Caco-2 (cell line): ENCODE data around the gene ZBTB1. TPM values are rescaled to one million over a fixed set of nuclear protein-coding genes. Genes with fewer than 3 reads are reported as not detected.

Source experiments
- BruUV-seq: library from RNA; stranded (reverse); fragments of 400-500 nt; replicated peaks from 2 replicates; lab custom pipeline; 2021; lab: Mats Ljungman, UMichigan
- CTCF ChIA-PET: fragments of 300-600 bp; sonication (Branson Sonifier 250); formaldehyde crosslinking; loops from one replicate; lab custom pipeline; 2022; ENCODE audit warnings: antibody characterized with exemption; lab: Charles Lee
- POLR2A ChIA-PET: fragments of 300-600 bp; sonication (Branson Sonifier 250); formaldehyde crosslinking; loops from one replicate; lab custom pipeline; 2022; ENCODE audit warnings: antibody characterized with exemption; lab: Charles Lee
- DNase-seq, 2 experiments: peaks; one replicate each; pipeline versions ENCODE4 v3.0.0 to v3.0.0-alpha.2; 2020 to 2022
- H3K27me3 ChIP-seq: replicated peaks from 2 replicates; pipeline ENCODE4 v1.6.0; 2011; ENCODE audit warnings: low read length; ENCODE audit not compliant: control insufficient read depth, insufficient read depth
- H3K36me3 ChIP-seq: 2 replicates; pipeline ENCODE4 v1.5.1; 2011; ENCODE audit warnings: low read length; ENCODE audit not compliant: control insufficient read depth, insufficient read depth
- H3K4me1 ChIP-seq: fragments of 250-450 bp; sonication (Bioruptor Pico); 2 replicates; pipeline ENCODE4 v1.5.1; 2020; ENCODE audit warnings: mild to moderate bottlenecking
- H3K4me3 ChIP-seq: 2 replicates; pipeline ENCODE4 v1.5.1; 2011; ENCODE audit warnings: low read depth, mild to moderate bottlenecking, control low read depth, low read length
- H3K9me3 ChIP-seq: fragments of 250-450 bp; sonication (Bioruptor Pico); 2 replicates; pipeline ENCODE4 v1.5.1; 2020; ENCODE audit warnings: mild to moderate bottlenecking, moderate library complexity
- H3K27ac Mint-ChIP-seq: one replicate; pipeline ENCODE4 v1.8.0; 2022; ENCODE audit warnings: mixed read lengths; ENCODE audit not compliant: unreplicated experiment
- H3K27me3 Mint-ChIP-seq: one replicate; pipeline ENCODE4 v1.8.0; 2022; ENCODE audit warnings: mixed read lengths; ENCODE audit not compliant: insufficient read depth, unreplicated experiment
- H3K36me3 Mint-ChIP-seq: one replicate; pipeline ENCODE4 v1.8.0; 2022; ENCODE audit warnings: mild to moderate bottlenecking, mixed read lengths; ENCODE audit not compliant: insufficient read depth, unreplicated experiment
- H3K4me1 Mint-ChIP-seq: one replicate; pipeline ENCODE4 v1.8.0; 2022; ENCODE audit warnings: low read depth, mixed read lengths; ENCODE audit not compliant: unreplicated experiment
- H3K4me3 Mint-ChIP-seq: one replicate; pipeline ENCODE4 v1.8.0; 2022; ENCODE audit warnings: mild to moderate bottlenecking, moderate library complexity, mixed read lengths; ENCODE audit not compliant: unreplicated experiment
- H3K9me3 Mint-ChIP-seq: one replicate; pipeline ENCODE4 v1.8.0; 2022; ENCODE audit warnings: mixed read lengths; ENCODE audit not compliant: unreplicated experiment
- CTCF ChIP-seq, 2 experiments: fragments of 200-600 bp in 1 of 2; IDR thresholded peaks; 1 replicate in 1 of 2; 2 replicates in 1 of 2; pipeline versions ENCODE4 v1.5.1 to v1.8.0; 2011 to 2022; ENCODE audit warnings: antibody characterized with exemption in 1 of 2, control low read depth in 1 of 2, inconsistent platforms in 1 of 2, low read depth in 1 of 2, low read length in 1 of 2, mild to moderate bottlenecking in 1 of 2, moderate library complexity in 1 of 2; ENCODE audit not compliant: insufficient read depth in 1 of 2, severe bottlenecking in 1 of 2, unreplicated experiment in 1 of 2
- intact Hi-C: fragments of 100-400 bp; cut with micrococcal nuclease; formaldehyde crosslinking; loops from one replicate; pipeline ENCODE4 v1.10.0; 2022; ENCODE audit not compliant: unreplicated experiment
- total RNA-seq: library from RNA; stranded (reverse); gene quantifications from 2 replicates; pipeline ENCODE4 v1.2.3, GENCODE V29; 2022

ZBTB1 gene
- total RNA-seq, 1 experiment from 2014 or later: 34.3 TPM

DNA sequence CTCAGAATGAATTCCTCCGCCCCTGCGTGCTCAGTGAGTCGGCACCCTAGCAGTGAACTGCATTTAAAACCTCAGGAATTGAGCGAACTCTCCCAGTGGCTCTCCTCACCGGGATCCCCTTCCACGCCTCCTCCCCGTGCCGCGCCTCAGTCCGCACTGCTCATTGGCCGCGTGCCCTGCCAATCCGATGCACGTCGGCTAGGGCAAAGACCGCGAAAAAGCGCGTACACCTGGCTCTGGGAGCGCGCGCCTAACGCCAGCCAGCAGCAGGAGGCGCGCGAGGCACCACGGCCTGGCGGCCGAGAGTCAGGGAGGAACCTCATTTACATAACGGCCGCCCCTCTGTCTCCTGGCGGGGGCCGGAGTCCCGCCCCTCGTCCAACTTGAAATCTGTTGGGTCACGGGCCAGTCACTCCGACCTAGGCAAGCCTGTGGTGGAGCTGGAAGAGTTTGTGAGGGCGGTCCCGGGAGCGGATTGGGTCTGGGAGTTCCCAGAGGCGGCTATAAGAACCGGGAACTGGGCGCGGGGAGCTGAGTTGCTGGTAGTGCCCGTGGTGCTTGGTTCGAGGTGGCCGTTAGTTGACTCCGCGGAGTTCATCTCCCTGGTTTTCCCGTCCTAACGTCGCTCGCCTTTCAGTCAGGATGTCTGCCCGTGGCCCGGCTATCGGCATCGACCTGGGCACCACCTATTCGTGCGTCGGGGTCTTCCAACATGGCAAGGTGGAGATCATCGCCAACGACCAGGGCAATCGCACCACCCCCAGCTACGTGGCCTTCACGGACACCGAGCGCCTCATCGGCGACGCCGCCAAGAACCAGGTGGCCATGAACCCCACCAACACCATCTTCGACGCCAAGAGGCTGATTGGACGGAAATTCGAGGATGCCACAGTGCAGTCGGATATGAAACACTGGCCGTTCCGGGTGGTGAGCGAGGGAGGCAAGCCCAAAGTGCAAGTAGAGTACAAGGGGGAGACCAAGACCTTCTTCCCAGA, 35.9 kb downstream of the ZBTB1 start, which contains the start of gene HSPA2:
Gene HSPA2 (plus strand): TSS at position 534 of the 995 bp plus-strand sequence. CDS start 109 bp downstream, at position 643.
- CTCF ChIA-PET: interaction anchor here (0.5 to 1.6 kb wide), 10 partner anchors 14 to 224 kb away, joined by 3 to 9 read pairs (median 3); partner anchors contain the start of gene AKAP5
- Mint-ChIP-seq H3K4me1 (peaks cover 16% of the 10 kb centered on the region), H3K27ac (peak within 1 kb of the TSS; percentile 79), H3K4me3 (peak within 1 kb of the TSS; percentile 71), H3K27me3 (no peaks in the 10 kb centered on the region), H3K9me3 (no peaks in the 10 kb centered on the region), H3K36me3 (peaks cover 12% of the 10 kb centered on the region)
- POLR2A ChIA-PET: interaction anchor here (0.5 to 1.6 kb wide), 9 partner anchors 14 to 572 kb away, joined by 3 to 12 read pairs (median 3); no protein-coding TSS in a partner anchor
- Histone ChIP-seq H3K4me3 (peak within 1 kb of the TSS; percentile 49), H3K27me3 (no peaks in the 10 kb centered on the region), H3K4me1 (peaks cover 14% of the 10 kb centered on the region; the same call in 1 of the 2 replicates), H3K36me3 (no peaks in the 10 kb centered on the region), H3K9me3 (peaks cover 9% of the 10 kb centered on the region; the same call in 1 of the 2 replicates)
- DNase-seq: peak; percentile 98 to 99
- TSS peak; percentile 42 for BruUV-seq
- TF ChIP-seq CTCF (IDR thresholded peaks at IDR 0.05; ENCODE audit: insufficient read depth in 1 of 2, low read depth in 1 of 2, low read length in 1 of 2, severe bottlenecking in 1 of 2, unreplicated experiment in 1 of 2): peak; percentile 41 to 78
- intact Hi-C loops: loop anchor here (1.0 to 5.0 kb wide), 5 partner anchors 30 to 222 kb away; partner anchors contain the start of gene PLEKHG3

DNA sequence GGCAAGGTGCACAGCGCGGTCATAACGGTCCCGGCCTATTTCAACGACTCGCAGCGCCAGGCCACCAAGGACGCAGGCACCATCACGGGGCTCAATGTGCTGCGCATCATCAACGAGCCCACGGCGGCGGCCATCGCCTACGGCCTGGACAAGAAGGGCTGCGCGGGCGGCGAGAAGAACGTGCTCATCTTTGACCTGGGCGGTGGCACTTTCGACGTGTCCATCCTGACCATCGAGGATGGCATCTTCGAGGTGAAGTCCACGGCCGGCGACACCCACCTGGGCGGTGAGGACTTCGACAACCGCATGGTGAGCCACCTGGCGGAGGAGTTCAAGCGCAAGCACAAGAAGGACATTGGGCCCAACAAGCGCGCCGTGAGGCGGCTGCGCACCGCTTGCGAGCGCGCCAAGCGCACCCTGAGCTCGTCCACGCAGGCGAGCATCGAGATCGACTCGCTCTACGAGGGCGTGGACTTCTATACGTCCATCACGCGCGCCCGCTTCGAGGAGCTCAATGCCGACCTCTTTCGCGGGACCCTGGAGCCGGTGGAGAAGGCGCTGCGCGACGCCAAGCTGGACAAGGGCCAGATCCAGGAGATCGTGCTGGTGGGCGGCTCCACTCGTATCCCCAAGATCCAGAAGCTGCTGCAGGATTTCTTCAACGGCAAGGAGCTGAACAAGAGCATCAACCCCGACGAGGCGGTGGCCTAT, 36.8 kb downstream of the ZBTB1 start:
- Histone ChIP-seq H3K36me3 (no peaks in the 10 kb centered on the region), H3K27me3 (no peaks in the 10 kb centered on the region), H3K4me1 (peaks cover 12% of the 10 kb centered on the region; the same call in 1 of the 2 replicates), H3K4me3 (no peak overlapping the region), H3K9me3 (peaks cover 9% of the 10 kb centered on the region; the same call in 1 of the 2 replicates)
- intact Hi-C loops: loop anchor here (2.0 to 5.0 kb wide), 3 partner anchors 31 to 221 kb away; no protein-coding TSS in a partner anchor
- H3K4me3 Mint-ChIP-seq: no peak overlapping the region
- DNase-seq: no peak
- ChIA-PET CTCF (no interaction called here), POLR2A (no interaction called here)
- H3K27me3 Mint-ChIP-seq: no peaks in the 10 kb centered on the region
- no peaks in the 10 kb centered on the region for H3K9me3 Mint-ChIP-seq
- peaks cover 16% of the 10 kb centered on the region for H3K4me1 Mint-ChIP-seq
- no peak overlapping the region for H3K27ac Mint-ChIP-seq
- no TSS peak for BruUV-seq
- H3K36me3 Mint-ChIP-seq: peaks cover 12% of the 10 kb centered on the region
- no peak for TF ChIP-seq CTCF (IDR thresholded peaks at IDR 0.05; ENCODE audit: insufficient read depth in 1 of 2, low read depth in 1 of 2, low read length in 1 of 2, severe bottlenecking in 1 of 2, unreplicated experiment in 1 of 2)
